Heart left ventricle (tissue), 13 donors: ENCODE measurements around the gene CD164L2.

Source experiments
- POLR2A ChIP-seq, 2 donors: fragments of 450-650 bp; IDR thresholded peaks; one replicate each; pipeline ENCODE4 v1.6.1; 2017; ENCODE audit warnings: antibody characterized with exemption in 2 of 2, mild to moderate bottlenecking in 2 of 2, moderate library complexity in 2 of 2
- TF ChIP-seq, protein P1 (sequence below), 12 donors: fragments of 200-600 bp; sonication (generic) in 4 of 12; IDR thresholded peaks; one replicate each; pipeline versions ENCODE4 v1.5.0 to v1.8.0; 2018 to 2022; ENCODE audit warnings: antibody characterized with exemption in 12 of 12, mild to moderate bottlenecking in 5 of 12
- donor health status: ischemic (EF 13 %, LVEDD 7.1; RV severe dilation, severe dysfunction).
- donor health status: DM: no; HTN: yes; CAD: no.
- donor health status: DM: no; HTN: no; CAD: no.
- donor health status: ischemic (EF 25% LVEDD 6.9; RV normal size, moderate dysfunction).
- donor health status: ischemic (EF 25% LVEDD 5.7; RV mildly dilated, moderate dysfunction).
- donor health status: ischemic (EF 35%, LVEDD 5.7; RV mildly dilated, moderate dysfunction).
- donor health status: nonischemic (EF 11% LVEDD 7.7; RV severe dilation, severe dysfunction).
- donor health status: DM: yes; HTN: yes; CAD: no.
- donor health status: PGD.
- donor health status: ischemic (EF 29% LVEDD 5.4; RV normal size, mild dysfunction).
- donor health status: nonischemic (EF 23%, LVEDD 6.1; RV moderate dilation, normal function).

DNA sequence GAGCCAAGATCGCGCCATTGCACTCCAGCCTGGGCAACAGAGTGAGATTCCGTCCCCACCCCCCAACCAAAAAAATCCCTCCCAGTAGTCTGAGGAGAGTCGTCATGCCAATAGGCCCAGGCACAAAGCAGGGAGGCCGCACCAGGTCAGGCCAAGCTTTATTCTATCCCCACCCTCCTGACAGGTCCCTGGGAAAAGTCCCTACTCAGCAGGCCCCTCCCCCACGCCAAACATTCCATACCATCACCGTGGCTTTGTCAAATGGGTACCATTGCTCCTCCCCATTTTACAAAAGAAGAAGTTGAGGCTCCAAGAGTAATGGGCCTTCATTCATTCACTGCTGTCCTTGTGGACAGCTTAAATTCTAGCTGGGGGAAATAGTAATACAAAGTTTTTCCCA, 14.6 kb upstream of the CD164L2 start:
- TF ChIP-seq, protein P1, sequence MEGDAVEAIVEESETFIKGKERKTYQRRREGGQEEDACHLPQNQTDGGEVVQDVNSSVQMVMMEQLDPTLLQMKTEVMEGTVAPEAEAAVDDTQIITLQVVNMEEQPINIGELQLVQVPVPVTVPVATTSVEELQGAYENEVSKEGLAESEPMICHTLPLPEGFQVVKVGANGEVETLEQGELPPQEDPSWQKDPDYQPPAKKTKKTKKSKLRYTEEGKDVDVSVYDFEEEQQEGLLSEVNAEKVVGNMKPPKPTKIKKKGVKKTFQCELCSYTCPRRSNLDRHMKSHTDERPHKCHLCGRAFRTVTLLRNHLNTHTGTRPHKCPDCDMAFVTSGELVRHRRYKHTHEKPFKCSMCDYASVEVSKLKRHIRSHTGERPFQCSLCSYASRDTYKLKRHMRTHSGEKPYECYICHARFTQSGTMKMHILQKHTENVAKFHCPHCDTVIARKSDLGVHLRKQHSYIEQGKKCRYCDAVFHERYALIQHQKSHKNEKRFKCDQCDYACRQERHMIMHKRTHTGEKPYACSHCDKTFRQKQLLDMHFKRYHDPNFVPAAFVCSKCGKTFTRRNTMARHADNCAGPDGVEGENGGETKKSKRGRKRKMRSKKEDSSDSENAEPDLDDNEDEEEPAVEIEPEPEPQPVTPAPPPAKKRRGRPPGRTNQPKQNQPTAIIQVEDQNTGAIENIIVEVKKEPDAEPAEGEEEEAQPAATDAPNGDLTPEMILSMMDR (IDR thresholded peaks at IDR 0.05), result no peak
- no peak for TF ChIP-seq POLR2A (IDR thresholded peaks at IDR 0.05)
